Neutrophil (primary cell): ENCODE data around the gene POC1A.

Source experiments
- H3K27ac ChIP-seq: fragments of 200-600 bp; sonication (generic); 2 replicates; pipeline ENCODE4 v1.5.1; 2016; ENCODE audit warnings: mild to moderate bottlenecking, moderate library complexity
- H3K27me3 ChIP-seq: fragments of 200-600 bp; sonication (generic); 2 replicates; pipeline ENCODE4 v1.6.0; 2016; ENCODE audit warnings: mild to moderate bottlenecking
- H3K36me3 ChIP-seq: fragments of 200-600 bp; sonication (generic); 2 replicates; pipeline ENCODE4 v1.5.1; 2017
- H3K4me1 ChIP-seq, 2 experiments: fragments of 200-600 bp in 1 of 2; sonication (generic) in 1 of 2; 1 replicate in 1 of 2; 2 replicates in 1 of 2; pipeline versions ENCODE4 v1.5.1 to v1.6.1; 2013 to 2016; ENCODE audit warnings: low read depth in 1 of 2, low read length in 1 of 2, mild to moderate bottlenecking in 1 of 2, moderate library complexity in 1 of 2; ENCODE audit not compliant: control insufficient read depth in 1 of 2, insufficient read depth in 1 of 2
- H3K4me3 ChIP-seq, 2 experiments: fragments of 200-600 bp in 1 of 2; sonication (generic) in 1 of 2; 1 replicate in 1 of 2; 2 replicates in 1 of 2; pipeline ENCODE4 v1.5.1; 2013 to 2016; ENCODE audit warnings: low read depth in 1 of 2, low read length in 1 of 2, mild to moderate bottlenecking in 1 of 2, moderate library complexity in 1 of 2
- H3K9me3 ChIP-seq: fragments of 200-600 bp; sonication (generic); 2 replicates; pipeline ENCODE4 v1.5.1; 2016
- TF ChIP-seq, protein P1 (sequence below): fragments of 200-600 bp; sonication (generic); IDR thresholded peaks from 2 replicates; pipeline ENCODE4 v1.5.1; 2016; ENCODE audit warnings: antibody characterized with exemption

Gene POC1A

DNA sequence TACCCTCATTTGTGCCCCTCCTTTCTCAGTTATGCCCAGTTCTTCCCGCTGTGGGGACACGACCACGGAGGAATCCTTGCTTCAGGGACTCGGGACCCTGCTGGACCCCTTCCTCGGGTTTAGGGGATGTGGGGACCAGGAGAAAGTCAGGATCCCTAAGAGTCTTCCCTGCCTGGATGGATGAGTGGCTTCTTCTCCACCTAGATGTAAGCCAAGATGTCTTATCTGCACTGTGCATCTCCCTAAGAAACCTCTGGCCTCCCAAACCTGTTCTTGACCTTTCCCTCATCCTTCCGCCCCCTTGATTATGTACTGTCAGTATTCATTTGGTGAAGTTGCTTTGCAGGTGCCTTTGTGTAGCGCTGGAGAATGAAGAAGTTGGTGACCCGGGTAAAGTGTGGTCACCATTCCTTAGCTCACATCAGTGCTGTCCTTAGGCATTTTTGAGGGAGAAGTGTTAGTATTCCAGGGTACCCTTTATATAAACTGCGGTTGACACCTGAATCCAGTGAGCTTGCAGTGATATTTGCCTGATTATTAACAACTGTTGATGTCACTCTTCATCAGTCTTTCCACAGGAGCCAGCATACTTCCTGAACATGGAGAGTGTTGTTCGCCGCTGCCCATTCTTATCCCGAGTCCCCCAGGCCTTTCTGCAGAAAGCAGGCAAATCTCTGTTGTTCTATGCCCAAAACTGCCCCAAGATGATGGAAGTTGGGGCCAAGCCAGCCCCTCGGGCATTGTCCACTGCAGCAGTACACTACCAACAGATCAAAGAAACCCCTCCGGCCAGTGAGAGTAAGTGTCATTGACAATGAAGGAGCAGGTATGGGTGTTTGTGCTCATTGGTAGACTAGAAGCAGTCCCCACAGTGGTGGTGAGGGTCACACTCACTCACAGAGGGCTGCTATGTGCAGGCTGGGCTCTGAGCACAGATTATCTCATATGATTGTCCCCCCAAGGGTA, 44.7 kb upstream of the POC1A start:
- peak overlapping the region; percentile 89 for H3K27ac ChIP-seq
- H3K4me1 ChIP-seq = peaks cover 79 to 83% of the 10 kb centered on the region in 2 experiments
- H3K4me3 ChIP-seq = peak overlapping the region; percentile 92
- H3K9me3 ChIP-seq = no peaks in the 10 kb centered on the region
- TF ChIP-seq, protein P1, sequence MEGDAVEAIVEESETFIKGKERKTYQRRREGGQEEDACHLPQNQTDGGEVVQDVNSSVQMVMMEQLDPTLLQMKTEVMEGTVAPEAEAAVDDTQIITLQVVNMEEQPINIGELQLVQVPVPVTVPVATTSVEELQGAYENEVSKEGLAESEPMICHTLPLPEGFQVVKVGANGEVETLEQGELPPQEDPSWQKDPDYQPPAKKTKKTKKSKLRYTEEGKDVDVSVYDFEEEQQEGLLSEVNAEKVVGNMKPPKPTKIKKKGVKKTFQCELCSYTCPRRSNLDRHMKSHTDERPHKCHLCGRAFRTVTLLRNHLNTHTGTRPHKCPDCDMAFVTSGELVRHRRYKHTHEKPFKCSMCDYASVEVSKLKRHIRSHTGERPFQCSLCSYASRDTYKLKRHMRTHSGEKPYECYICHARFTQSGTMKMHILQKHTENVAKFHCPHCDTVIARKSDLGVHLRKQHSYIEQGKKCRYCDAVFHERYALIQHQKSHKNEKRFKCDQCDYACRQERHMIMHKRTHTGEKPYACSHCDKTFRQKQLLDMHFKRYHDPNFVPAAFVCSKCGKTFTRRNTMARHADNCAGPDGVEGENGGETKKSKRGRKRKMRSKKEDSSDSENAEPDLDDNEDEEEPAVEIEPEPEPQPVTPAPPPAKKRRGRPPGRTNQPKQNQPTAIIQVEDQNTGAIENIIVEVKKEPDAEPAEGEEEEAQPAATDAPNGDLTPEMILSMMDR = no peak
- no peaks in the 10 kb centered on the region for H3K27me3 ChIP-seq
- peaks cover 29% of the 10 kb centered on the region for H3K36me3 ChIP-seq

DNA sequence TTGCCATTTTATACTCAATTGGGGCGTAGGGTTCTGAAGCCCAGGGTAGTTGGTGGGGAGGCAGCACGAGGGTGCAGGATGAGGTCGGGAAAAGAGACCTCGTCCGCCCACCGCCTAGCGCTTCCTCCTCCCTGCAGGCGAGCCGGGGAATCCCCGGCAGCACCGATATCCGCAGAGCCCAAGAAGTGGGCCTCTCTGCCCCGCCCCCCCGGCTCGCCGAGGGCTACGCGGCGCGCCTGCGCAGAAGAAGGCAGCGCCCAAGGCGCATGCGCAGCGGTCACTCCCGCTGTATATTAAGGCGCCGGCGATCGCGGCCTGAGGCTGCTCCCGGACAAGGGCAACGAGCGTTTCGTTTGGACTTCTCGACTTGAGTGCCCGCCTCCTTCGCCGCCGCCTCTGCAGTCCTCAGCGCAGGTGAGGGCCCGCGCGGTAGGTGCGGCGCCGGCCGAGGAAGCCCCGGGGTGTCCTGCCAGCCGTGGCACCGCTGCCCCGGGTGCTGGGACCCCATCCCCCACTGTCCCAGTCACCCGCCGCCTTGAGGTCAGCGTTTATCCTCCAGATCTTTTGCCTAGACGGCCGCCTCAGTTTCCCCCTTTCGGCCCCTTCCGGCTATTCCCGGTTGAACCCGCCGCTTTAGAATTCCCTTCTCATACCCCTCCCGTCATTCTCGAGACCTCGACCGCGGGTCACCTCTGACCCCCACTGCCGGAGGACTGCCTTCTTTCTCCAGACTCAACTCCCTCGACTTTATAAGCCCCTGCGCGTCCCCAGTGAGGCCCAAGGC, 43.8 kb upstream of the POC1A start, which contains the start of gene ALAS1:
Gene ALAS1 (plus strand): TSS at position 319 of the 784 bp plus-strand sequence. CDS start 1,082 bp downstream, outside the sequence.
- H3K4me1 ChIP-seq = peaks cover 70 to 74% of the 10 kb centered on the region in 2 experiments
- no peaks in the 10 kb centered on the region for H3K9me3 ChIP-seq
- peak within 1 kb of the TSS; percentile 92 for H3K4me3 ChIP-seq
- H3K36me3 ChIP-seq = peaks cover 20% of the 10 kb centered on the region
- H3K27me3 ChIP-seq = no peaks in the 10 kb centered on the region
- TF ChIP-seq, protein P1 = peak; percentile 64
- H3K27ac ChIP-seq = peak within 1 kb of the TSS; percentile 89

DNA sequence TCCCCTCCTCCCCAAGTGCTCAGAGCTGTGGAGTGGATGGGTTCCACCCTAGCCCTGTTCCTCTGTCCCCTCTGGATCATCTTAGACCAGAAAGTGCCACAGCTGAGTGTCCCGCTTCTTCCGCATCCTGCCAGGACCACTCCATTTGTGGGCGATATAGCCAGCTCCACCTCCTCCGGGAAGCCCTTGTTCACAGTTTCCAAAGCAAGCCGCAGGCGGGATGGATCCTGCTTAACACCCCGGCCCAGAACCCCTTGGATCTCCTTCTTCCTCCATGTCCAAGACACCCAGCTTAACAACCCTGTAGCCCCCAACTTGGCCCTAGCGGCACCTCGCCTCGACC, 43.2 kb upstream of the POC1A start:
- Histone ChIP-seq H3K4me1 (peaks cover 65 to 68% of the 10 kb centered on the region in 2 experiments), H3K9me3 (no peaks in the 10 kb centered on the region)
- TF ChIP-seq, protein P1 = no peak

DNA sequence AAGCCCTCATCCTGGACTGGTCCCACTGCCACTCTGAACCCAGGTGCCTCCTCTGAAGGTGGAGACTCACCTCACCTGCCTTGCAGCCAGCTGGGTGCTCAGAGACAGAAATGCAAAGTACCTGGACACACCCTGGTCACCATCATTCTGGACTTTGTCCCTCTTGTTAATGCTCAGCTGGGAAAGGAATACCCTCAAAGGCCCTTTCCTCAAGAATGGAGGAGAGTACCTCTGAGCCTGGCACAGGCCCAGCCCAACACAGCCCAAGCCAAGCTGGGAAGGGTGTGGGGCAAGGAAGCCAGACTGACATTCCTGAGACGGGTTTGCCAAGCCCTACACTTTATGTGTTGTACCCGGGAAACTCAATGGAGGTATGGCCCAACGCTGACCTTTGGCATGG, 42.8 kb upstream of the POC1A start:
- peak overlapping the region; percentile 89 for H3K27ac ChIP-seq
- peaks cover 12% of the 10 kb centered on the region for H3K36me3 ChIP-seq
- no peaks in the 10 kb centered on the region for H3K9me3 ChIP-seq
- no peaks in the 10 kb centered on the region for H3K27me3 ChIP-seq
- peak overlapping the region; percentile 92 for H3K4me3 ChIP-seq
- TF ChIP-seq, protein P1 = no peak
- H3K4me1 ChIP-seq = peaks cover 60 to 63% of the 10 kb centered on the region in 2 experiments

More for the DNA sequence above, 43.2 kb upstream of the POC1A start:
- H3K36me3 ChIP-seq = peaks cover 14% of the 10 kb centered on the region
- H3K4me3 ChIP-seq = peak overlapping the region; percentile 92
- no peaks in the 10 kb centered on the region for H3K27me3 ChIP-seq
- peak overlapping the region; percentile 89 for H3K27ac ChIP-seq

DNA sequence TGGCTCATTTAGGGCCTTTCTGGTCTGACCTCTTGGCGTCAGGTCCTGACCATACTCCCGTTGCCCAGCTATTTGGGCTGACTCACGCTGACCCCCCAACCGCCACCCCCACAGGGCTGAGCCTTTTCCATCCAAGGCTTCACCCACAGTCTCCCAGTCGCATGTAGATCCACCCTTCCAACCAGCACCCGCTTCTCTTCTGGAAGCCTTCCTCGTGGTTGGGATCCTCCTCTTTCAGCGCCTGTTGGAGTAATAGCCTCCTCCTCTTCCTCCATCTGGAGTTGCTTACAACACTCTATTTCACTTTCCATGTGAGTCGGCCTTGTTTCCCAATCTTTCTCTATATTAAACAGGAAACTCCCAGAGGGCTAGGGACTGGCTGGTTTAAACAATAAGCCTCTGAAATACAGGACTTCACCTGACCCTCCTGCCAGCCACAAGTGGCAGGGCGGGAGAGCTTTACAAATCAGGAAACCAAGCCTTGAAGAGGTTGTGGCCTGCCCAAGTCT, 41.7 kb upstream of the POC1A start:
- Histone ChIP-seq H3K27me3 (no peaks in the 10 kb centered on the region), H3K9me3 (no peaks in the 10 kb centered on the region), H3K4me3 (no peak overlapping the region), H3K4me1 (peaks cover 49 to 52% of the 10 kb centered on the region in 2 experiments), H3K36me3 (peaks cover 12% of the 10 kb centered on the region), H3K27ac (peak overlapping the region; percentile 89)
- TF ChIP-seq, protein P1 = no peak
